B cell (primary cell): ENCODE results near the gene JMY. TPM values are rescaled to one million over a fixed set of nuclear protein-coding genes. Genes with fewer than 3 reads are reported as not detected.

Experiments
- ATAC-seq: fragments of 200-7000 bp; cut with Tn5 transposase; one replicate; pipeline ENCODE4 v1.10.0; 2021; ENCODE audit warnings: low read depth, mild to moderate bottlenecking, moderate number of reproducible peaks, moderate library complexity
- CTCF ChIA-PET: fragments of 350-600 bp; sonication (Branson Sonifier 250); formaldehyde crosslinking; loops from one replicate; lab custom pipeline; 2021; ENCODE audit warnings: antibody characterized with exemption, inconsistent platforms; lab: Charles Lee
- POLR2A ChIA-PET: fragments of 350-600 bp; sonication (Branson Sonifier 250); formaldehyde crosslinking; loops from one replicate; lab custom pipeline; 2021; ENCODE audit warnings: antibody characterized with exemption; lab: Charles Lee
- DNase-seq: peaks from one replicate; pipeline ENCODE4 v3.0.0; 2013
- H2AFZ ChIP-seq: 2 replicates; pipeline ENCODE4 v1.6.1; 2012; ENCODE audit warnings: mild to moderate bottlenecking, low read depth, low read length; ENCODE audit not compliant: insufficient read depth, poor library complexity, severe bottlenecking
- H3K27ac ChIP-seq, 2 donors: 1 replicate in 1 of 2; 2 replicates in 1 of 2; pipeline ENCODE4 v1.5.1; 2012 to 2013; ENCODE audit warnings: low read length in 2 of 2, mild to moderate bottlenecking in 2 of 2, moderate library complexity in 1 of 2
- H3K27me3 ChIP-seq, 4 experiments: fragments of 200-600 bp in 1 of 4; sonication (generic) in 1 of 4; replicated peaks in 1 of 4; 1 replicate in 2 of 4; 2 replicates in 2 of 4; pipeline versions ENCODE4 v1.6.1 to v1.7.0; 2013 to 2016; ENCODE audit warnings: low read length in 3 of 4, mild to moderate bottlenecking in 2 of 4, mixed read lengths in 1 of 4, moderate library complexity in 1 of 4; ENCODE audit not compliant: insufficient read depth in 4 of 4, control insufficient read depth in 3 of 4; ENCODE audit errors: control extremely low read depth in 1 of 4
- H3K36me3 ChIP-seq, 2 experiments: replicated peaks in 1 of 2; 1 replicate in 1 of 2; 2 replicates in 1 of 2; pipeline versions ENCODE4 v1.6.1 to v1.7.1; 2013; ENCODE audit warnings: low read length in 1 of 2; ENCODE audit not compliant: insufficient read depth in 2 of 2, control insufficient read depth in 1 of 2; ENCODE audit errors: control extremely low read depth in 1 of 2, extremely low read depth in 1 of 2
- H3K4me1 ChIP-seq, 2 donors: fragments of 200-600 bp in 1 of 2; sonication (generic) in 1 of 2; 1 replicate in 1 of 2; 2 replicates in 1 of 2; pipeline versions ENCODE4 v1.5.1 to v1.6.1; 2013 to 2017; ENCODE audit warnings: low read length in 2 of 2; ENCODE audit not compliant: control insufficient read depth in 2 of 2, insufficient read depth in 2 of 2
- H3K4me2 ChIP-seq: replicated peaks from 2 replicates; pipeline ENCODE3; 2012; ENCODE audit warnings: mild to moderate bottlenecking, low read depth, low read length; ENCODE audit not compliant: poor library complexity, severe bottlenecking
- H3K4me3 ChIP-seq, 5 experiments: fragments of 200-600 bp in 1 of 5; sonication (generic) in 1 of 5; 1 replicate in 3 of 5; 2 replicates in 2 of 5; pipeline versions ENCODE4 v1.5.1 to v1.7.0; 2011 to 2016; ENCODE audit warnings: low read length in 4 of 5, mild to moderate bottlenecking in 4 of 5, low read depth in 2 of 5, control low read depth in 1 of 5, moderate library complexity in 1 of 5; ENCODE audit not compliant: insufficient read depth in 1 of 5; ENCODE audit errors: control extremely low read depth in 1 of 5, extremely low read depth in 1 of 5
- H3K79me2 ChIP-seq: fragments of 200-600 bp; sonication (generic); one replicate; pipeline ENCODE4 v1.6.0; 2016; ENCODE audit warnings: low read length; ENCODE audit not compliant: control insufficient read depth, insufficient read depth
- H3K9ac ChIP-seq: fragments of 200-600 bp; sonication (generic); 2 replicates; pipeline ENCODE4 v1.6.1; 2017; ENCODE audit warnings: mild to moderate bottlenecking, low read length, moderate library complexity
- H3K9me3 ChIP-seq, 3 donors: one replicate each; pipeline versions ENCODE4 v1.6.1 to v1.7.1; 2013; ENCODE audit warnings: low read length in 2 of 3; ENCODE audit not compliant: control insufficient read depth in 2 of 3, insufficient read depth in 1 of 3; ENCODE audit errors: control extremely low read depth in 1 of 3
- H4K20me1 ChIP-seq: 2 replicates; pipeline ENCODE4 v1.6.0; 2012; ENCODE audit warnings: mild to moderate bottlenecking, low read length; ENCODE audit not compliant: insufficient read depth, control insufficient read depth, poor library complexity, severe bottlenecking
- H3K27ac Mint-ChIP-seq: one replicate; pipeline ENCODE4 v1.8.0; 2021; ENCODE audit warnings: mixed read lengths
- H3K27me3 Mint-ChIP-seq: one replicate; pipeline ENCODE4 v1.8.0; 2021; ENCODE audit warnings: mixed read lengths
- H3K4me1 Mint-ChIP-seq: one replicate; pipeline ENCODE4 v1.8.0; 2021; ENCODE audit warnings: mixed read lengths
- H3K4me3 Mint-ChIP-seq: one replicate; pipeline ENCODE4 v1.8.0; 2021; ENCODE audit warnings: mixed read lengths
- H3K9me3 Mint-ChIP-seq: one replicate; pipeline ENCODE4 v1.8.0; 2022; ENCODE audit warnings: mixed read lengths; ENCODE audit not compliant: insufficient read depth
- EZH2 ChIP-seq: IDR thresholded peaks from 2 replicates; pipeline ENCODE4 v1.6.1; 2012; ENCODE audit warnings: borderline replicate concordance, low read depth, mild to moderate bottlenecking, moderate library complexity, low read length; ENCODE audit not compliant: insufficient read depth, poor library complexity, severe bottlenecking
- WGBS: methylation state at CpG from one replicate; pipeline ENCODE4 v1.1.5; 2013; ENCODE audit warnings: missing lambda C conversion rate; ENCODE audit not compliant: insufficient coverage; 5-methylcytosine and 5-hydroxymethylcytosine counted together
- intact Hi-C: fragments of 100-400 bp; cut with micrococcal nuclease; formaldehyde crosslinking; loops from one replicate; pipeline ENCODE4 v1.10.0; 2022
- polyA plus RNA-seq: library from polyadenylated mRNA; depleted of rRNA; stranded (reverse); fragments of >200 nt; gene quantifications from 2 replicates; pipeline ENCODE4 v1.2.3, GENCODE V29; 2012
- total RNA-seq, 2 donors: library from RNA; stranded (reverse); fragments of 120-200 nt in 1 of 2; gene quantifications; 1 replicate in 1 of 2; 2 replicates in 1 of 2; pipeline versions ENCODE4 v1.2.3 to v1.2.4, GENCODE V29; 2013 to 2022
- TF ChIP-seq, protein P1 (sequence below): fragments of 200-600 bp; IDR thresholded peaks from one replicate; pipeline ENCODE4 v1.8.0; 2022; ENCODE audit warnings: antibody characterized with exemption, mild to moderate bottlenecking

JMY gene
- total and polyA plus RNA-seq, 2 donors (not counting 1 experiment from before 2014, with no cell fraction given), result 2.7 to 20.5 TPM

GRCh38 chr5:79193643-79194042 lies 42.3 kb upstream of the JMY start:
- no peak overlapping the region for H3K27ac ChIP-seq
- H3K27me3 ChIP-seq, result no peaks in the 10 kb centered on the region
- H3K36me3 ChIP-seq, result no peaks in the 10 kb centered on the region
- no peak for DNase-seq
- H3K27me3 Mint-ChIP-seq, result no peaks in the 10 kb centered on the region
- intact Hi-C loops, result no loop called here
- H3K9me3 Mint-ChIP-seq, result no peaks in the 10 kb centered on the region
- H3K79me2 ChIP-seq, result no peaks in the 10 kb centered on the region
- no peaks in the 10 kb centered on the region for H3K4me1 Mint-ChIP-seq
- no peaks in the 10 kb centered on the region for H3K4me1 ChIP-seq
- no peaks in the 10 kb centered on the region for H4K20me1 ChIP-seq
- no peak for TF ChIP-seq EZH2
- TF ChIP-seq, protein P1, sequence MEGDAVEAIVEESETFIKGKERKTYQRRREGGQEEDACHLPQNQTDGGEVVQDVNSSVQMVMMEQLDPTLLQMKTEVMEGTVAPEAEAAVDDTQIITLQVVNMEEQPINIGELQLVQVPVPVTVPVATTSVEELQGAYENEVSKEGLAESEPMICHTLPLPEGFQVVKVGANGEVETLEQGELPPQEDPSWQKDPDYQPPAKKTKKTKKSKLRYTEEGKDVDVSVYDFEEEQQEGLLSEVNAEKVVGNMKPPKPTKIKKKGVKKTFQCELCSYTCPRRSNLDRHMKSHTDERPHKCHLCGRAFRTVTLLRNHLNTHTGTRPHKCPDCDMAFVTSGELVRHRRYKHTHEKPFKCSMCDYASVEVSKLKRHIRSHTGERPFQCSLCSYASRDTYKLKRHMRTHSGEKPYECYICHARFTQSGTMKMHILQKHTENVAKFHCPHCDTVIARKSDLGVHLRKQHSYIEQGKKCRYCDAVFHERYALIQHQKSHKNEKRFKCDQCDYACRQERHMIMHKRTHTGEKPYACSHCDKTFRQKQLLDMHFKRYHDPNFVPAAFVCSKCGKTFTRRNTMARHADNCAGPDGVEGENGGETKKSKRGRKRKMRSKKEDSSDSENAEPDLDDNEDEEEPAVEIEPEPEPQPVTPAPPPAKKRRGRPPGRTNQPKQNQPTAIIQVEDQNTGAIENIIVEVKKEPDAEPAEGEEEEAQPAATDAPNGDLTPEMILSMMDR, result no peak
- no peak overlapping the region for H3K4me3 ChIP-seq
- ChIA-PET POLR2A (no interaction called here), CTCF (no interaction called here)
- H3K4me2 ChIP-seq, result no peak overlapping the region
- ATAC-seq, result no peak
- 94% methylated on average over 3 of the region's 4 CpGs for WGBS
- H3K9me3 ChIP-seq, result no peaks in the 10 kb centered on the region
- H3K27ac Mint-ChIP-seq, result no peak overlapping the region
- no peak overlapping the region for H3K9ac ChIP-seq
- H3K4me3 Mint-ChIP-seq, result no peak overlapping the region
- H2AFZ ChIP-seq, result no peak overlapping the region

DNA sequence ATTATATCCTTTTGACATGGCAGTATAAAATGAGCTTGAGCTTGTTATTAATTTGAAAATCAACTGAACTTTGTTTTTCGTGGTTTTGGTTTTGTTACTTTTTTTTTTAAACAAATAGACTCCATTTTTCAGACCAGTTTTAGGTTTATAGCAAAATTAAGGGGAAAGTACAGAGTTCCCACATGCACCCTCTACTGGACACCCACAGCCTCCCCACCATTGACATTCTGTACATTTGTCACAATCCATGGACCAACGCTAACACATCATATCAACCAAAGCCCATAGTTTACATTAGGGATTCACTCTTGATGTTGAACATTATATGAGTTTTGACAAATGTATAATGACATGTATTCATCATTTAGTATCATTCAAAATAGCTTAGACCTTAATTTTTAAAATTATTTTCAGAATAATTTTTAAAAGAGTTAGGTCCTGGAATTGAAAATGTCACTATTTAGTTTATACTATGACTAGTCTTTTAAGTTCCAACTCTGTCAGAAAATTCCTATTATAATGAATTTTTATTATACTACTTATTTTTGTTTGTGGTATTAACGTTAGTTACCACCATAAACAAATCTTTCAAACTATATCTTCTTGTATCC lies 35.3 kb upstream of the JMY start:
- WGBS, result no CpG with 5 or more reads among the region's 3 CpGs
- no peaks in the 10 kb centered on the region for H3K4me1 Mint-ChIP-seq
- H4K20me1 ChIP-seq, result no peaks in the 10 kb centered on the region
- H3K27me3 ChIP-seq, result no peaks in the 10 kb centered on the region
- no peaks in the 10 kb centered on the region for H3K27me3 Mint-ChIP-seq
- POLR2A ChIA-PET, result no interaction called here
- ATAC-seq (no peak), DNase-seq (peak; percentile 12)
- H3K79me2 ChIP-seq, result no peaks in the 10 kb centered on the region
- H3K9me3 ChIP-seq, result no peaks in the 10 kb centered on the region
- CTCF ChIA-PET, result interaction anchor here (0.6 to 1.1 kb wide), 4 partner anchors 8 to 159 kb away, joined by 3 read pairs; no protein-coding TSS in a partner anchor
- no peaks in the 10 kb centered on the region for H3K4me1 ChIP-seq
- no peak overlapping the region for H2AFZ ChIP-seq
- no peak overlapping the region for H3K4me3 Mint-ChIP-seq
- no peak overlapping the region for H3K4me3 ChIP-seq
- H3K9ac ChIP-seq, result no peak overlapping the region
- no peaks in the 10 kb centered on the region for H3K9me3 Mint-ChIP-seq
- no peak overlapping the region for H3K27ac ChIP-seq
- TF ChIP-seq EZH2, result no peak
- TF ChIP-seq, protein P1, result peak; percentile 46
- intact Hi-C loops, result no loop called here
- H3K36me3 ChIP-seq, result no peaks in the 10 kb centered on the region
- H3K27ac Mint-ChIP-seq, result no peak overlapping the region
- no peak overlapping the region for H3K4me2 ChIP-seq
